HK-2 (cell line): ENCODE measurements around the gene TAF6.

Source experiments
- DNase-seq: peaks from one replicate; pipeline ENCODE4 v3.0.0-alpha.2; 2018; ENCODE audit not compliant: unreplicated experiment

The TAF6 gene

DNA sequence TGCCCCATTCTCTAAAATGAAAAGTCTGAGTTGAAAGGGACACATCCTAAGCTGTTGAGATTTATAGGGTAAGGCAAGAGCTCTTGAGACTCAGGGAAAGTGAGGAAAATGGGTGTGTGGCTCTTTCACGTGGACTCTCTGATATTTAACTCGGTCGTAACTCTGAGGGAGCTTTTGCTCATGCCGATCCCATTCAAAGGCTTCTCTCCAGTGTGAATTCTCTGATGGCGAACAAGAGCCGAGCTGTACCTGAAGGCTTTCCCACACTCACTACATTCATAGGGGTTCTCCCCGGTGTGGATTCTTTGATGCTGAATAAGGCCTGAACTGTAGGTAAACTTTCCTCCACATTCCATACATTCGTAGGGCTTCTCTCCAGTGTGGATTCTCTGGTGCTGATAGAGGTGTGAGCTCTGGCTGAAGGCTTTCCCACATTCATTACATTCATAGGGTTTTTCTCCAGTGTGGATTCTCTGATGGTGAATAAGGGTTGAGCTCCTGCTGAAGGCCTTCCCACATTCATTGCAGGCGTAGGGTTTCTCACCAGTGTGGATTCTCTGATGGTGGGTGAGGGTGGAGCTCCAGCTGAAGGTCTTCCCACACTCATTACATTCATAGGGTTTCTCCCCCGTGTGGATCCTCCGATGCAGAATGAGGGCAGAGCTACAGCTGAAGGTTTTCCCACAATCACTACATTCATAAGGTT, 48.0 kb downstream of the TAF6 start:
- no peak for DNase-seq

- no peak for DNase-seq
Measured at GRCh38 chr7:100069991-100070390, 49.2 kb downstream of the TAF6 start.

DNA sequence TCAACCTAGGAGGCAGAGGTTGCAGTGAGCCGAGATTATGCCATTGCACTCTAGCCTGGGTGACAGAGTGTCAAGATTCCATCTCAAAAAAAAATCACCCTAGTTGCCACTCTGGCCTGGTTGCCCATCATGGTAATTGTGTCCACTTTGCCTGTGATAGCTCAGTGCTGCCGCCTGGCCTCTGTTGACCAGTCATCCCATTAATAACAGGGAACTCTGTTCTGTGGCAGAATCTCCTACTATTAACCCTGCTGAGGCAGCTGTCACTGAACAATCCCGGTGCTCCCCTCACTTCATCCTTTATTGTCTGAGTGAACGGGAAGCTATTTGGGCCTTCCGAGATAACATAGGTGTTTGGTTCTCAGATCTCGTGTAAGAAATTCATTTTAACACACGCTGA, 52.2 kb downstream of the TAF6 start:
- no peak for DNase-seq

GRCh38 chr7:100065452-100066186, 53.5 kb downstream of the TAF6 start:
- DNase-seq: no peak

GRCh38 chr7:100064162-100064561, 55.0 kb downstream of the TAF6 start:
- no peak for DNase-seq

GRCh38 chr7:100063376-100063775, 55.8 kb downstream of the TAF6 start:
- no peak for DNase-seq

DNA sequence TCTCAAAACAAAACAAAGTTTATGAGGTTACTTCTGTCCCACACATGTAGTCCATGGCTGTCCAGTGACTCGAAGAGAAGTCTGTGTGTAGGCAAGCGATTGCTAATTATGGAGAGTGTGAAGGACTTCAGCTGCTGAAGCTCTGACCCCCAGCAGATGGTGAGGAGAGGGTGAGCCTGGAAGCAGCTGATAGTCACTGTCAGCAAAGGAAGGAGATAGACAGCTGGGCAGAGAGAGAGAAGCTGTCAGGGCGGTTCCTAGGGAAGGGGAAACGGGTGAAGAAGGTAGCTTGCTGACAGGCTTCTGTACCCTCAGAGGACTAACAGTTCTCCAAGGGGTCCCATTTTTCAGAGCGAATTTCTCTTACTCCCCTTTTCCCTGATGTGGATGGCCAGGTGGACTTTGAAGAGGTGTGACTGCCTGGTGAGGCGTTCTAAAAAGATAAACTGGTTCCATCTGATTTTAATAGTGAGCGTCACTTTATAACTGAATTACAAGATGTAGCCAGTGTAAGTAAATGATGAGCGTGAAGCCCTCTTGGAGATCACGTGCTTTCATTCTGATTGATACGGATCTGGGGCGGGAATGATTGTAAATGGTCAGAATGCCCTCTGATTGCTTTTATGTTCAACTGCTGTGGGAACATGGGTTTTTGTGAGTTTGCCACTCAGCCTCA, 57.5 kb downstream of the TAF6 start:
- DNase-seq: no peak

DNA sequence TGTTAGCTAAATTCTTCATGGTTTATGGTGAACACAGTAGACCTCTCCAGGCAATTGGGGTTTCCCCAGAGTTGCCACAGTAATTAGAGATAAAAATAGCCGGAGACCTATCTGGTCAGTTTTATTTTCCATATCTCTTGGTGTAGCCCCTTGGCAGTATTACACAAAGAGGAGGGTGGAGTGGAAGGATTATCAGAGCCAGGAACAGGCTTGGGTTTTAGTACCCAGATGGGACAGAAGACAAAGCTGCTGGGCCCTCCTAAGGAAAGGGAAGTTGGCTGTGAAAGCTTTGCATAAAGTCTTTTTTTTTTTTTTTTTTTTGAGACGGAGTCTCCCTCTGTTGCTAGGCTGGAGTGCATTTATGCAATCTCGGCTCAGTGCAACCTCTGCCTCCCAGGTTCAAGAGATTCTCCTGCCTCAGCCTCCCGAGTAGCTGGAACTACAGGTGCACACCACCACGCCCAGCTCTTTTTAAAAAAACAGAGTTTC, 59.9 kb downstream of the TAF6 start:
- DNase-seq: no peak
